OCI-LY3 (cell line): ENCODE data around the gene SNX30.

Experiments used
- H2AFZ ChIP-seq: fragments of 200-600, 300-600 bp; shearing (Covaris generic); 2 replicates; pipeline ENCODE4 v1.6.0; 2014; ENCODE audit warnings: antibody characterized with exemption, low read depth, low read length
- H3K27ac ChIP-seq: fragments of 200-600, 300-600 bp; sonication (generic); 2 replicates; pipeline ENCODE4 v1.5.1; 2014; ENCODE audit warnings: mild to moderate bottlenecking, low read length, moderate library complexity, mixed read lengths
- H3K27me3 ChIP-seq: fragments of 200-600, 300-600 bp; sonication (generic); 2 replicates; pipeline ENCODE4 v1.6.1; 2014; ENCODE audit warnings: low read depth, low read length, mixed read lengths
- H3K36me3 ChIP-seq: fragments of 200-600, 300-600 bp; sonication (generic); replicated peaks from 2 replicates; pipeline ENCODE3; 2014; ENCODE audit warnings: low read depth, low read length, mixed read lengths
- H3K4me1 ChIP-seq: fragments of 300-600, 200-600 bp; sonication (generic); 2 replicates; pipeline ENCODE4 v1.6.1; 2014; ENCODE audit warnings: low read length, mixed read lengths
- H3K4me2 ChIP-seq: fragments of 200-600, 300-600 bp; sonication (generic); 2 replicates; pipeline ENCODE4 v1.6.1; 2014; ENCODE audit warnings: low read length, mixed read lengths
- H3K4me3 ChIP-seq: fragments of 300-600, 200-600 bp; sonication (generic); 2 replicates; pipeline ENCODE4 v1.5.1; 2014; ENCODE audit warnings: antibody characterized with exemption, mild to moderate bottlenecking, low read length, moderate library complexity
- H3K79me2 ChIP-seq: fragments of 300-600, 200-600 bp; shearing (Covaris generic); 2 replicates; pipeline ENCODE4 v1.6.1; 2014; ENCODE audit warnings: mild to moderate bottlenecking, low read length, mixed read lengths
- H3K9ac ChIP-seq: fragments of 300-600, 200-600 bp; shearing (Covaris generic); 2 replicates; pipeline ENCODE4 v1.6.0; 2014; ENCODE audit warnings: mild to moderate bottlenecking, low read length, moderate library complexity
- H3K9me3 ChIP-seq: fragments of 200-600, 300-600 bp; shearing (Covaris generic); 2 replicates; pipeline ENCODE4 v1.6.1; 2014; ENCODE audit warnings: low read length, mixed read lengths; ENCODE audit not compliant: insufficient read depth
- H4K20me1 ChIP-seq: fragments of 200-600, 300-600 bp; sonication (generic); 2 replicates; pipeline ENCODE4 v1.6.1; 2016; ENCODE audit warnings: low read length, mixed read lengths; ENCODE audit not compliant: insufficient read depth
- EZH2phosphoT487 ChIP-seq: fragments of 200-600 bp; shearing (Covaris generic); IDR thresholded peaks from 2 replicates; pipeline ENCODE4 v1.6.1; 2018; ENCODE audit warnings: antibody characterized with exemption, mixed run types, low read depth
- TF ChIP-seq, protein P1 (sequence below): fragments of 200-600, 300-600 bp; sonication (generic); IDR thresholded peaks from 2 replicates; pipeline ENCODE4 v1.5.1; 2014; ENCODE audit warnings: antibody characterized with exemption, low read length, low read depth

Gene SNX30

DNA sequence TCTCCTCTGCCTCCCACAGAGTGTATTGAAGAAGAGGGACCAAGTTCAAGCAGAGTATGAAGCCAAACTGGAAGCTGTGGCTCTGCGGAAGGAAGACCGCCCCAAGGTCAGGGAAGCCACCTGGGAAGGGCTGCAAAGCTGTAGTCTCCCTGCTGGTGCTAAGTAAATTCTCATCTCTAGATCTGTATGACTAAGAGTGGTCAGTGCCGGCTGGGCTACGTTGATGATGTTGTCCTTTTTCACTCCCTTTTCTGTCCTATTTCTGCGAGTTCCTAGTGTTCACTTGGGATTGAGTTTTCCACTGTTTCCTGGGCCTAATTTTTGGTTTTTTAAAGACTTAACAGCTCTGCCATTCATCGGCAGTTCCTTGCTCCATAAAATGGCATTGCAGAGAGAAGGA, 100.3 kb downstream of the SNX30 start:
- Histone ChIP-seq H3K27me3 (no peaks in the 10 kb centered on the region; the same call in 1 of the 2 replicates), H3K9me3 (no peaks in the 10 kb centered on the region), H3K4me3 (no peak overlapping the region), H3K4me1 (peaks cover 18% of the 10 kb centered on the region), H3K4me2 (no peak overlapping the region), H3K36me3 (no peaks in the 10 kb centered on the region), H3K79me2 (no peaks in the 10 kb centered on the region), H3K27ac (no peak overlapping the region), H3K9ac (no peak overlapping the region), H2AFZ (no peak overlapping the region), H4K20me1 (no peaks in the 10 kb centered on the region; the same call in 1 of the 2 replicates)
- TF ChIP-seq, protein P1, sequence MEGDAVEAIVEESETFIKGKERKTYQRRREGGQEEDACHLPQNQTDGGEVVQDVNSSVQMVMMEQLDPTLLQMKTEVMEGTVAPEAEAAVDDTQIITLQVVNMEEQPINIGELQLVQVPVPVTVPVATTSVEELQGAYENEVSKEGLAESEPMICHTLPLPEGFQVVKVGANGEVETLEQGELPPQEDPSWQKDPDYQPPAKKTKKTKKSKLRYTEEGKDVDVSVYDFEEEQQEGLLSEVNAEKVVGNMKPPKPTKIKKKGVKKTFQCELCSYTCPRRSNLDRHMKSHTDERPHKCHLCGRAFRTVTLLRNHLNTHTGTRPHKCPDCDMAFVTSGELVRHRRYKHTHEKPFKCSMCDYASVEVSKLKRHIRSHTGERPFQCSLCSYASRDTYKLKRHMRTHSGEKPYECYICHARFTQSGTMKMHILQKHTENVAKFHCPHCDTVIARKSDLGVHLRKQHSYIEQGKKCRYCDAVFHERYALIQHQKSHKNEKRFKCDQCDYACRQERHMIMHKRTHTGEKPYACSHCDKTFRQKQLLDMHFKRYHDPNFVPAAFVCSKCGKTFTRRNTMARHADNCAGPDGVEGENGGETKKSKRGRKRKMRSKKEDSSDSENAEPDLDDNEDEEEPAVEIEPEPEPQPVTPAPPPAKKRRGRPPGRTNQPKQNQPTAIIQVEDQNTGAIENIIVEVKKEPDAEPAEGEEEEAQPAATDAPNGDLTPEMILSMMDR: no peak
- no peak for TF ChIP-seq EZH2phosphoT487

DNA sequence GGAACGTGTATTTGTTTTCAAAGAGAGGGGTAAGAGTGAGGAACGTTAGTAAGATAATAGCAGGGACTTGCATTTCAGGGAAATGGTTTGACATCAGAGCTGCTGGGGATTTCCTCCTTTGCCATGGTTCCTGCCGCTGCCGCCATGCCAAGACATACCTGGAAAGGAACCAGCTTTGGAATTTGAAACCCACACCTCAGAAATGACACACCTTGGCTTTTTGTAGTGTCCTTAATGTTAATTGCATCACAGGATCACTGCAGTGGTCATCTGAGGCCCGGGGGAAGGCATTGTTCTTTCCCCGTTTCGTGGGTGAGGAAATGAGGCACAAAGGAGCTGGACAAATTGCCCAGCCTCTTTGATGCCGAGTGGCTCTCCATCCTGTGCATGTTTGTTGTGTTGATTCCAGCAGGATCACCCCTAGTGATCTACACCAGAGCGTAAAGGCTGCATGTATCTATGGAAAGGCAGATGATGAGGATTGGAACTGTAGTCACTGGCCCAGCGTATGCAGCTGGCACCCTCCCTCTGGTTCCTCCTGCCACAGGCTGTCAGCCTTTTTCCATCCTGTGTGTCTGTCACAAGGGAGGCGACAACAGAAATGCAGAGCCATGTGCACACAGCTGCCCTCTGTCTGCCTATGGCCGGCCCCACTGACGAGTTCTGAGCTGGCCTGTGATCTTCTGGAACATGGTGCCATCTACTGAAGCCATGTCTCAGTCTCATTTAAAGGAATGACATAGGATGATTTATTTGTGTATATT, 102.4 kb downstream of the SNX30 start:
- H3K79me2 ChIP-seq: no peaks in the 10 kb centered on the region
- H3K27ac ChIP-seq: no peak overlapping the region
- H3K27me3 ChIP-seq: no peaks in the 10 kb centered on the region; the same call in 1 of the 2 replicates
- H4K20me1 ChIP-seq: no peaks in the 10 kb centered on the region; the same call in 1 of the 2 replicates
- no peaks in the 10 kb centered on the region for H3K9me3 ChIP-seq
- H3K4me1 ChIP-seq: peaks cover 15% of the 10 kb centered on the region
- no peak overlapping the region for H3K9ac ChIP-seq
- no peak overlapping the region for H3K4me2 ChIP-seq
- H3K4me3 ChIP-seq: no peak overlapping the region
- H2AFZ ChIP-seq: no peak overlapping the region
- no peaks in the 10 kb centered on the region for H3K36me3 ChIP-seq
- TF ChIP-seq, protein P1: no peak

DNA sequence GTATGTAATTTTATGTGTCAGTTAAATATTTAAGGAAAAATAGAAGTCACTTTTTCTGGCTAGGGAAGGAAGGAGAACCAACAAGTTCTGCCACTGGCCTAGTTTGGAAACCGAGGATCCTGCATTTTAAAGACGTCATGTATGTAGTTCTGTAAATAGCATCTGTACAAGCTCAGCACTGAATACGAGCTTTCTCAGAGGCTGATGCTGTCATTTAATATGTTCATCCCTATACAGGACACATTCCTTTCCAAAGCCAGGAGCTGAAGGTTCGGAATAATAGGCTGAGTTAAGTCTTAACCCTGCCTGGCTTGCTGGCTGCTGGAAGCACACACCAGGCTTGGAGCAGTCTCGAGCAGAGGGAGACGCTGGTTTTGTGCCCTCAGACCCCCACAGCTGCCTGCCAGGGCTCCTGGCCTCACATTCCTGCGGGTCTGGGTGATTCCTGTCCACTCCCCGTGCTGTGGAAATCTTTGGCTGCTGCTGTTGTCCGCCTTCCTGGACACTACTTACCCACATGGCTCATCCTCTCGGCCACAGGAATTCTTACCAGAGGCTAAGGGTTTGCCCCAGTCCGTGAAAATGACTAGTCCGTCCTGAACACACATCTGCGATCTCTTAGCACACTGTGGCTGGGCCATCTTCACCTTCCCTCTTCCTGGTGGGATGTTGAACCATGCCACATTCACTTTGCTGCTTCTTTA, 103.5 kb downstream of the SNX30 start:
- Histone ChIP-seq H2AFZ (no peak overlapping the region), H3K4me3 (no peak overlapping the region), H3K36me3 (no peaks in the 10 kb centered on the region), H3K4me2 (no peak overlapping the region), H3K27ac (no peak overlapping the region), H3K79me2 (no peaks in the 10 kb centered on the region), H3K9me3 (no peaks in the 10 kb centered on the region), H3K9ac (no peak overlapping the region), H3K27me3 (no peaks in the 10 kb centered on the region), H3K4me1 (peaks cover 23% of the 10 kb centered on the region), H4K20me1 (no peaks in the 10 kb centered on the region; the same call in 1 of the 2 replicates)
- no peak for TF ChIP-seq EZH2phosphoT487
- TF ChIP-seq, protein P1: no peak

DNA sequence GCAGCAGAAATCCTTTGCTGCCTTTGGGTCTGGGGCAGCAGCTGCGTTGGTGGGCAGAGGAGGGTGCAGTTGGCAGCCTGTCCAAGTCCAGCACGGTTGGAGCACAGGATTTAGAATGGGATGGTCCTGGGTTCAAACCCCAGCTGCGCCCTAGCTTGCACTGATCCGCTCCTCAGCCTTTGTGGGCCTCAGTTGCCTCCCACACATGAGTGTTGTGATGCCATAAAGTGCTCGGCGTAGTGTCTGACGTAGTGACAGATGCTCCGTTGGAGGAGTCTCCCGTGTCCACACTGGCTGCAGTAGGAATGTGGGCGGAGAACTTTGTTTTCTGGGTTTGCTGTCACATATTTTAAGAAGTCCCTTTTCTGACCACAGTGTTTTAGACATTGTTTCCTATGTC, 104.1 kb downstream of the SNX30 start:
- H3K36me3 ChIP-seq: no peaks in the 10 kb centered on the region
- no peak overlapping the region for H3K4me2 ChIP-seq
- no peak for TF ChIP-seq EZH2phosphoT487
- TF ChIP-seq, protein P1: no peak
- H4K20me1 ChIP-seq: no peaks in the 10 kb centered on the region
- H3K27ac ChIP-seq: no peak overlapping the region
- H3K4me1 ChIP-seq: peaks cover 23% of the 10 kb centered on the region
- no peak overlapping the region for H2AFZ ChIP-seq
- H3K27me3 ChIP-seq: no peaks in the 10 kb centered on the region
- H3K79me2 ChIP-seq: no peaks in the 10 kb centered on the region
- H3K9ac ChIP-seq: no peak overlapping the region
- no peak overlapping the region for H3K4me3 ChIP-seq
- no peaks in the 10 kb centered on the region for H3K9me3 ChIP-seq
